Eye (tissue), 1 donor: ENCODE results near the gene MOB2.

Source experiments
- DNase-seq: peaks from one replicate; pipeline ENCODE4 v3.0.0-alpha.2; 2015

Gene MOB2, protein sequence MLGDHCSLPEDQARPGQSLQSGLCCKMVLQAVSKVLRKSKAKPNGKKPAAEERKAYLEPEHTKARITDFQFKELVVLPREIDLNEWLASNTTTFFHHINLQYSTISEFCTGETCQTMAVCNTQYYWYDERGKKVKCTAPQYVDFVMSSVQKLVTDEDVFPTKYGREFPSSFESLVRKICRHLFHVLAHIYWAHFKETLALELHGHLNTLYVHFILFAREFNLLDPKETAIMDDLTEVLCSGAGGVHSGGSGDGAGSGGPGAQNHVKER

DNA sequence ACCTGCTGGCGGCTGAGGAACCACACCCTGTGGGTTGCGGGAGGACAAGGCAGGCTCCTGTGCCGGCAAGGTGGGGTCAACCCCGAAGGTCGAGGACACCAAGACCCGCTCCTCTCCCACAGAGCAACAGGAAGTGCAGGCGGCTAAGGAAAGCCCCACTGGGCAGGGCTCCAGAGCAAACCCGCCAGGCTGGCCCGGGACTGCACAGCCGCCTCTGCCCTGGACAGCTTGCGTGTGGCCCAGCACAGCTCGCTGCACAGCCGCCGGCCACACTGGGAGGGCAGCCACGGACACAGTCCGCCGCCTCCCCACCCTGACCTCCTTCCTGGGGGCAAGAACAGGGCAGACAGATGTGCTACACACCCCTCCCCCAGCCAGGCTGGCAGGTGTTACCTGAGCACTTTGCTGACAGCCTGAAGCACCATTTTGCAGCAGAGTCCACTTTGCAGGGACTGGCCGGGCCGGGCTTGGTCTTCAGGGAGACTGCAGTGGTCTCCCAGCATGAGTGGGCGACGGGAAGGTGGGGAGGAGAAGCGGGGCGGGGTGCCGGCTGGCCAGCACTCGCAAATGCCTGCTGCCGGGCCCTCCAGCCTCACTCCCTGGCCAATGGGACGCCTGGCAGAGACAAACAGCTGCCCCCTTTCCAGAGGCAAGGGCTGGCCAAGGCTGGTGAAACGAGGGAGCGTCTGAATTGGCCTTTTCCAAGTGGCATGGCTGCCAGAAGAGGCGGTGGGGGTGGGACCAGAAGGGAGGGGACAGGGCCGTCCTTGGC, at the start of gene MOB2:
TSS of gene MOB2 (minus strand) at position 726 of the 772 bp plus-strand sequence. CDS start at position 503, 223 bp downstream.
- DNase-seq = no peak

DNA sequence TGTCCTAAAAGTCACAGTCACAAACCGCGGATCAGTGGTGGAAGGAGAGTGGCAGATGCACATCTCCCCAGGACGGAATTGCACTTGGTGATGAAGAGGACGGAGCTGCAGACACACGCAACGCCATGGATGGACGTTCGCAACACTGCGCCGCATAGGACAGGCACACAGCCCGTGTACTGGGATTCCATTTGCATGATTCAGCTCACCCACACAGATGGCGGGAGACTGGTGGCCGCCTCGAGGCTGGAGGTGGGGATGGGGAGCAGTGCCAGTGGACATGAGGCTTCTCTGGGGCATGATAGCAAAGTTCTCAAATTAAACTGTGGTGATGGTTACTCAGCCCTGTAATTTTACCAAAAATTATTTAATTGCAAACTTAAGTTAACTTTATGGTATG, 48.1 kb upstream of the MOB2 start:
- DNase-seq = no peak

DNA sequence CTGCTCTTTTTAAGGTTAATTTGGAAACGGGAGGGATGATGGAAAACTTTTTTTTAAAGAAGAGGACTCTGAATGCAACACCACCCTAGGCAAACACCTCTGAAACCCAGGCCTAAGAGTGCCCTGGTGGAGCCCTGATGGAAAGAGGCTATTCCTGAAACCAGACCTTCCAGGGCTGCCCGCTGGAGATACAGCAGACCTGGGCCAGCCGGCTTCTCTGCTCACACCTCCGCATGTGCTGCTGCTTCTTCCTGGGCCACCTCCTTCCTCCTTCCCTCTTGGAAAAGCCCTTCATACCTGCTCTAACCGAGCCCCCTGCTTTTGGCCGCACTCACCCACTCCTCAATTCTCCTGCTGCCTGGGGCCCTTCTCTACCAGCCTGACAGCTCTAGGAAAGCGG, 47.6 kb upstream of the MOB2 start:
- no peak for DNase-seq

DNA sequence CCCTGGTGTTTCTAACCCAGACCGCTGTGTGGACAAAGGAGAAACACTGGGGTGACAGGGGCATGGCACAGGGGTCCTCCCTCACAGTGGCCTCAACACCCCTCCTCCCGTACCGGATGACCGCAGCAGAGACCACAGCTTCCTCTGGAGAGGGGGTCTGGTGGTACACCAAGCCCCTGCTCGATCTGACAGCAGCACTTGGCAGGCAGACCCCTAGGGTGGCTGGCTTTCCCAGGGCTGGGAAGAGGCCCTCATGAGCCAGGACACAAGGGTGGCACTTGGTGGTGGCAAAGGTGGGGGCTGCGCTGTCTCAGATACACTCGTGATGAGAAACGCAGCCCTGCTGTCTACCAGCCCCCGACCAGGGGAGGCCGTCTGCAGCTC, 46.8 kb upstream of the MOB2 start:
- no peak for DNase-seq

DNA sequence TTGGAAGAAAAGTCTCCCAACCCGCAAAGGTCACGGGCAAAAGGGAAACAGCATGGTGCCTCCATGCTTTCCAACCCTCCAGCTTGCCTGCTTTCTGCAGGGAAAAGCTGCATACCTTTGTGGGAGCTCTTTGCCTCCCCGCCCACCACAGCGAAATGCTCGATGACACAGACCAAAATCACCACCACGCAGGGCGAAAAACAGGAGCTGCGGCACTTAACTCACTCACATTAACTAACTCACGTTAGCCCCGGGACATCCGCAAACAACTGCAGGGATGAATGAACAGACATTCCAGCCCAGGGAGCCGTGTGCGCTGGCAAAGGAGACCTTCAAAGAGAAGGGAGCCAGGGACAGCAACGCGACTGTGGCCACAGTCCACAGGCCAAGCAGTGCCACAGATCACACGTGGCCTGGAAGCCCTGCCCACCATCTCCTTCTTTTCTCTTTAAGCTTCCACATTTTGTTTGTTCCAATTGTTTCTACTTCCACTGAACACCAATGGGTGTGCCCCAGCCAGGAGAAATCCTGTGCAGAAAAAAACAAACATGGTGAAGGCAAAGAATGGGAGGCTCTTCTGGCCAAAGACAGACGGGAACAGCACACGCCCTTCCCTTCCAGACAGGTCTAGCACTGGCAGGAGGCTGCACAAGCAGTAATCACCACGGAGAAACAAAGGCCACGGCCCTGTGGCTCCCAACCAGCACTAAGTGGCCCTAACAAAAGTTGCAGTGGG, 46.2 kb upstream of the MOB2 start:
- DNase-seq = no peak

- DNase-seq = no peak
These were observed 45.5 kb upstream of the MOB2 start for GRCh38 chr11:1532014-1532586.

- no peak for DNase-seq
These were observed 45.0 kb upstream of the MOB2 start for GRCh38 chr11:1531449-1532013.

- no peak for DNase-seq
These were observed 44.3 kb upstream of the MOB2 start for GRCh38 chr11:1530686-1531448.

DNA sequence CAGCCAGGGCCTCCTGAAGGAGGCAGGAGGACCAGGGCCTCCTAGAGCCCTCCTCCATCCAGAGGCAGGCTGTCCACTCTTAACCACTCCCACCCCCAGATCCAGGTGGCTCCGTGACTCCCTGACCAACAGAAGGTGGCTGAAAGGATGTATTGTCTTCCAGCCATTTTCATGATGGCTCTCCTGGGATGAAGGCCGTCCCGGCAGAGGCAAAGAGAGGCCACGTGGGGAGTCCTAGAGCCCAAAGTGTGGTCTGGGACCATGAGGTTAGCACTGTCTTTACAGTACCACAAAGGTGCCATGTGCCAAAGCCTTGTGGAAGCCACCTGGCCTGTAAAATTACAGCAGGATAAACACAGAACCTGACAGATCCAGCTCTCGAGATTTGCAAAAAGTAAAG, 43.2 kb upstream of the MOB2 start:
- DNase-seq = no peak

GRCh38 chr11:1529286-1529685, 42.7 kb upstream of the MOB2 start:
- no peak for DNase-seq

- no peak for DNase-seq
These were observed 42.1 kb upstream of the MOB2 start for GRCh38 chr11:1528710-1529109.

GRCh38 chr11:1526785-1527184, 40.2 kb upstream of the MOB2 start:
- DNase-seq = no peak

DNA sequence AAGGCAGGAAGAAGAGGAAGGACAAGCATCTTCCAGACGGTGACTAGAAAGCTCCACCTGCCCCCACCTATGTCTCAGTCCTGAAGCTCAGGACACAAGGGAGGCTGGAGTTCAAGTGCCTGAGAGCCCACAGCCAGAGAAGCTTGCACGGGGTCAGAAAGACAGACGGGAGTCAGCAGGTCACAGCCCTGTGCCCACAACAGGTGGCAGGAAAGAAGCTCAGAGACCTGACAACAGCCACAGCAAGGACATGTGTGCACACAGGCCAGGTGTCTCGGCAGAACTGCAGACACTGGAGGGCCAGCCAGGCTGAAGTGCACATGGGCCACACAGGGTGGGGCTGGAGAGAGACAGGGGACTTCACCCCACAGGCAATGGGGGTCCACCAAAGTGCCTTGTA, 37.2 kb upstream of the MOB2 start:
- no peak for DNase-seq

DNA sequence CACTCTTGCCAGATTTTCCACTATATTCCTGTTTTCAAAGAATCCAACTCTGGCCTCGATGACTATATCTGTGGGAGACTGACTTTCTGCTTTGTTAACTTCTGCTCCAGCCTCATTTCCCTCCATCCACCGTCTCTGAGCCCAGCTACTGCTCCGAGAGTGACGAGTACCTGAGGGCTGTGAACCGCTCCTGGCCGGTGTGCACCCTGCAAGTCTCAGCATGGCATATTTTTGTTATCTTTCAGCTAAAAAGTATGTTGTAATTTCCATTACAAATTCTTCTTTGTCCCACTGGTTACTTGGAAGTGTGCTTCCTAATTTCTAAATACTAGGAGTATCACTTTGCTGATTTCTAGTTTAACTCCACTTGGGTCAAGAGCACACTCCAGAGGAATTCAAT, 36.5 kb upstream of the MOB2 start:
- no peak for DNase-seq

GRCh38 chr11:1522081-1522424, 35.5 kb upstream of the MOB2 start:
- DNase-seq = no peak

DNA sequence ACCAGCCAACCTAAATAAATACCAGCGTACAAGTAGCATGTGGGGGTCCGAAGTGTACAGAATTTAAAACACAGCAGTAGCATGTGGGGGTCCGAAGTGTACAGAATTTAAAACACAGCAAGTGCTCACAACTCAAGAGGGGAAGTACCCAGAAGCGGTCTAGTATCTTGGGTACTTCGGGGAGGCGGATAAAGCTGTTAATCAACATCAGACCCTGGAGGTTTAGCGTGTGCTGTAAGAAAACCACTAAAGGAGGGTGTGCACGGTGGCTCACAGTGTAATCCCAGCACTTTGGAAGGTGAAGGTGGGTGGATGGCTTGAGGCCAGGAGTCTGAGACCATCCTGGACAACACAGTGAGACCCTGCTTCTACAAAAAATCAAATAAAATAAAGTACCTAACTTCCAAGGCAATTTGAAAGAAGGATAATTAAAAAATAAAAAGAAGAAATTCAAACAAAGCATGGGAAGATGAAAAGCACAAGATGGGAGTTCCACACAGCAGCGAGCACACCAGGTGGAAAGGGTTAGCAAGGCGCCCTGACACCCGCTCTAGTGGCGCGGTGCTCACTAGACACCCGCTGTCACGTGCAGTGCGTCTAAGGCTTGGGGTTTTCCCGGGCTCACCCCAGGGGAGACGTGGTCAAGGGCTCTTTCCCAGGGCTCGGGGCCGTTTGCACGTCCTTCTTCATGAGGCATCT, 35.0 kb upstream of the MOB2 start:
- DNase-seq = no peak

GRCh38 chr11:1520663-1521267, 34.2 kb upstream of the MOB2 start:
- no peak for DNase-seq

DNA sequence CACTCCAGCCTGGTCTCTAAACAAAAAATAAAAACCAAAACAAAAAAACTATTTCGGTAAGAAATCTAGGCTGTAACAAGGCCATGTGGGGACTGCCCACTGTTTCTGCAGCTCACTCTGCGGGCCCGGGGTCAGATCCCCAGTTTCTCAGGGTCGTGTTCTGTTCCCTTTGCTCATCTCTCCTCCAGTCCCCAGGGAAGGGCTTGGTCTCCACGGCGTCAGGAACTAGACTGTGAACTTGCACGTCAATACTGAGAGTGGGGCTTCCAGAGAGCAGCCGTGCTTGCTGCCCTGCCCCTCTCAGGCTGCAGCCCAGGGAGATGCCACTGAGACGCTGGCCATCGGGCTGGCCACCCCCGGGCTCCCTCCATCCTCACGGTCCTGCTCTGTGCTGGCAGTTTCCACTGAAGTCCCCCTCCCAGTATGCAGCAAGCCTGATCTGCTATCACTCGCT, 33.7 kb upstream of the MOB2 start:
- DNase-seq = no peak

DNA sequence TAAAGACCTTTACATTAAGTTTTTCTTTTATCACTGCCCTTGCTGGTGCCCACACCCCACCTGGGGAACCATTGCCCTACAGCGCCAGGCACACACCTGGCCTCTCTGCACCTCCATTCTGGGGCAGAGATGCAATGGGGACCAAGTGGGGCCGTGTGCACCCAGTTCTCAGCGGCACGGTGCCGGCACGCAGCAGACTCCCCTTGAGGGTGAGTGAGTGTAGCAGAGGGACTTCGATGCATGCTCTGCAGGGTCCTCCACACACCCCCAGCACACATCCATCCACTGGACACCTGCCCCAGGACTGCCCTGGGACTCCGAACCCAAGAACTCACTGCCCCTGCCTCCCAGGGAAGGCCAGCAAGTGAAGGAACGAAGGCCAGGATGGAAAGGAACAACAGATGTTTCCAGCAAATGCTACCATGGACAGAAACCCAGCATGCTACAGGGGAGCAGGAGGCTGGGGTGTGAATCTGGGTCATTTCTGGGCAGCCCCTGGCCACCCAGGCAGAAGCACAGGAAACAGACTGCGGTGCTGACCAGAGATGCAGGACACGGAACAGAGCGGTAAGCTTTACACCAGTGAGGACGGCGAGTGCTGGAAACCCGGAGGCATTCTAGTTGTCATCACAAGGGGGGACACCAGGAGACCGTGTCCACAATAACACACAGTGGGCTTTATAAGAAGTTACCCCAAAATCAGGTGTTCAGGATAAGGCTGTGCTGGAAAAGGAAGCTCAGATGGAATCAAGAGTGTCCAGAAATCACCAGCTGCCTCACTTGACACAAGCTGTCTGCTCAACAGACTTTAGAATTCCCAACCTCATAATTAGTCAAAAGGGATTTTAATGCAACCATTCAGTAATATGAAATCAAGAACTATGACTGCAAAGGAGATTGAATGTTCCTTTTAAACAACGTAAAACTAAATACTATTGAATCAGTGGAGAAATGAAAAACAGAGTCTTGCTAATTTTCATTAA, 32.7 kb upstream of the MOB2 start:
- peak; percentile 47 for DNase-seq

GRCh38 chr11:1518301-1518700, 31.7 kb upstream of the MOB2 start:
- DNase-seq = no peak
